Mammary microvascular endothelial cell (primary cell): ENCODE measurements around the gene THSD7A. TPM values are rescaled to one million over a fixed set of nuclear protein-coding genes. Genes with fewer than 3 reads are reported as not detected.

ENCODE experiments used
- total RNA-seq: library from RNA; depleted of rRNA; stranded (reverse); fragments of >200 nt; gene quantifications from 2 replicates; pipeline ENCODE4 v1.2.3, GENCODE V29; 2015

The THSD7A gene
- 2.8 and 4.0 TPM in 2 replicates for total RNA-seq

DNA sequence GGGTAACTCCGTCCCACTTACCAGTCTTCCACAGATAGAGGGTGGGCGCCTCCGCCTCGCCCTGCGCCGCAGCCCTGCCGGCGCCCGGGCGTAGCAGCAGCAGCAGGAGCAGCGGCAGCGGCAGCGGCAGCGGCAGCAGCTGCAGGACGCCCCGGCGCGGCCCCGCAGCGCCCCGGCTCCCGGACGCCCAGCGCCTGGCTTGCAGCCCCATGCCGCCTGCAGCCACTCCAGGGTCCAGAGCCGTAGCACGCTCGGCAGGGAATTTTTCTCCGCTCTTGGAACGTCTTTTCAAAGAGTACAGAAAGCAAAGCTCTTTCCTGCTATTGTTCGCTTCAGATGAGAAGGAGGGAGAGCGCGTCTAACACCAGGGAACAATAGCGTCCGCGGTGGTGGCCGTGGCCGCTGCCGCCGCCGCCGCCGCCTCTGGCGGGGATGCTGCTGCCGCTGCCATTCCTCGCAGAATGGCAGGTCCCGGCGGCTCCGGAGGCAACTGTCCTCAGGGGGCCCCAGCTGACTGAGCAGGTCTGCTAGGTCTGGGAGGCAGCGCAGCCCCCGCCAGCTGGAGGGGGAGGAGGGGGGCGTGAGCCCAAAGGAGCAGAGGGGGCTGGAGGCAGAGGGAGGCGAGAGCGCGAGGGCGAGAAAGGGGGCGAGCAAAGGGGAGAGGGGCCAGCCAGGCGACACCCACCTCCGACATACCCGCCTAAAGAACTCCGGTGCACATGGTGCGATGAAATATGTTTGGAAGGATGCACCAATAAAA is at the start of gene THSD7A:
THSD7A (minus strand) TSS at position 463 of the 760 bp plus-strand sequence; CDS start at position 211, 252 bp downstream.

